GM18907 (cell line): ENCODE measurements around the gene RIMKLB.
"Not testable (repeated sequence)": the region's sequence is repeated elsewhere in the genome, so short reads cannot be mapped to it uniquely, and the experiment has no call there.

ENCODE experiments used
- ATAC-seq: cut with Tn5 transposase; IDR thresholded peaks from one replicate; pipeline ENCODE4 v1.9.1; 2021; ENCODE audit warnings: mild to moderate bottlenecking, moderate library complexity; ENCODE audit not compliant: unreplicated experiment

RIMKLB gene

DNA sequence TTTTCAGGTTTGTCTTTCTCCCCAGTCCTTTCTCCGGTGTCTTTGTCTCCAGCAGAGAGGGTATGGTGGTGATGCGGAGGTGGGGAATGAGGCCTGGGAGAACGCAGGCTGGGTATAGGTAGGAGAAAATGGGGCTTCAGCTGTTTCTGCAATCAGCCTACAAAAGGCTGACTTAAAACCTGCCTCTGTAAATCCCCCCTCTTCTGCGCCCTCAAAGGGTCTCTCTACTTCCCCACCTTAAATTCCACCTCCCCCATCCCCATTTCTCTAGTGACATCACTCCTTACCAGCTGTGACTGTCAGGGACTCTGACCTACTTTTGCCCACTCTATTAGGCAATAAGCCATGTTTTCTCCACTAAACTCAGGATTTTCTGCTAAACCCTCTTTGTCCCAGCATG lies 8.1 kb upstream of the RIMKLB start:
- no peak for ATAC-seq

DNA sequence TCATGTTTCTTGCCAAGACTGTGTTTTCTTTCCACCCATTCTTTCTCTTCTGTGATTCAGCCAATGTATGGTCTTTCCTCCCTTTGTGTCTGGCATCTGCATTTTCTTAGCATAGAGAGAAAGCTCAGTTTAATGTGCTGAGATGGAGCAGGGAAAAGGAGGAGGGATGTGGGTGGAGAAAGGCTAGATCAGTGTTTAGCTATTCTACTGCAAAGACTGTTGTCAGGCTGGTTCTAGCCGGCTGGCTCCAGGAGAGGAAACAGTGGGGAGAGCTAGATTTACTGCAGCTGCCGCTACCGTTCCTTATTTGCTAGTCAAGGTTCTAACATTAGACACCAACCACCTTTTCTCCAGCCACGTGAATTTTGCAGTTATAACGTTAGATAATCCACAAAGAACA lies 5.2 kb upstream of the RIMKLB start:
- ATAC-seq: no peak

DNA sequence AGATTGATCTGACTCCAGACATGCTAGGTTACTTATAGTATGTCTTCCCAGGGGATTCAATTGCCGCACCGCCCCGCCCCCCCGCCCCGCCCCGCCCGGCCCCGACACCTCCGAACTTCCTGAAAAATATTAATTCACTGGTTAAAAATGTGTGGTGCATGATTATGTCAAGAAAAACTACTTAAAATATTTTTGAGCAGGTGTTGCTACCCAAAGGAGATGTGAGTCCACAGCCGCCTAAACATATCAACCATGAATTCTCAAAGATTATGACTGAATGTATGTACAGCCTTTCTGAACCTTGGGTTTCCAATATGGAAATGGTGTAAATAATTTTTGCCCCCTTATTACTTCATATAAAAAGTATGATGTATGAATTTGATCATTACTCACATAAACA lies 2.7 kb upstream of the RIMKLB start:
- no peak for ATAC-seq

DNA sequence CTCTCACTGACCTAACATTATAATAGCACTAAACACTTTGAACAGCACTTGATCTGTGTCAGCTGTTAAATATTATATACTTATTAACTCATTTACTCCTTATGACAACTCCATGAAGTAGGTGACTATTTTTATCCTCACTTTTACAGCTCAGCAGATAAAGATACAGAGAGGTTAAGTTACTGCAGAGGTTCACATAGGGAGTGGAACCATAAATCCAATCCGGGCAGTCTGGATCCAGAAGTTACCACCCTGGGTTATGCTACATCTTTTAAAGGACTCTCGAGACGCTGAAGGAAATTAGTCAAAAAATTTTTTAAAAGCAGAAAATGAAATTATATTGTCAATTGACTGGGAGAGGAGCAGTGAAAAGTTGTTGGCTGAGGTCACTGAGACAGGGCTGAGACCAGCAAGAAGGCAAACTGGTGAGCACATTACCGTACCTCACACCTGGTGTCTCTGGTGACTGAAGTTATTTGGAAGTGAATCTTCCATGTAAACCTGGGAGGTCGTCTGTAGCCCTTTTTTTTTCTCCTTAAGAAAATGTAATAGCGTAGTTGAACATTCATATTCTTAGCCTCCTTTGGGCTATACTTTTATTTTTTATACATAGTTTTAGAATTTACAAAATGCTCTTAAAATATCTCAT lies 1.2 kb upstream of the RIMKLB start:
- no peak for ATAC-seq

DNA sequence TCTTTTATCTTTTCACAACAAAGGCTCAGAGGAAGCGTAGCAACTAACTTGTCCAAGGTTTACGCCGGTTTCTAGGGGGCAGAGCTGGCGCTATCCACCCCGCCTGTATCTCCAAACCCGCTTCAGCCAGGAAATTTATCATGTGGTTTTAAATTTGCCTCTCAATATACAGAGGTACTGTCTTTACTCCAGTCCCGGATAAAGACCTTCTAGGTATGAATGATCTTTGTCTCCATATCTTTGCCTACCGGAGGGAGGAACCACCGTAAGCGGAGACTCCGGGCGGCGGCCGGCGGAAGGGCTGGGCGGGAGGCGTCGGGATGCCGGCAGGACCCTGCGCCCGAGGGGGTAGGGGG lies 693 bp upstream of the RIMKLB start:
- ATAC-seq: peak; percentile 31

DNA sequence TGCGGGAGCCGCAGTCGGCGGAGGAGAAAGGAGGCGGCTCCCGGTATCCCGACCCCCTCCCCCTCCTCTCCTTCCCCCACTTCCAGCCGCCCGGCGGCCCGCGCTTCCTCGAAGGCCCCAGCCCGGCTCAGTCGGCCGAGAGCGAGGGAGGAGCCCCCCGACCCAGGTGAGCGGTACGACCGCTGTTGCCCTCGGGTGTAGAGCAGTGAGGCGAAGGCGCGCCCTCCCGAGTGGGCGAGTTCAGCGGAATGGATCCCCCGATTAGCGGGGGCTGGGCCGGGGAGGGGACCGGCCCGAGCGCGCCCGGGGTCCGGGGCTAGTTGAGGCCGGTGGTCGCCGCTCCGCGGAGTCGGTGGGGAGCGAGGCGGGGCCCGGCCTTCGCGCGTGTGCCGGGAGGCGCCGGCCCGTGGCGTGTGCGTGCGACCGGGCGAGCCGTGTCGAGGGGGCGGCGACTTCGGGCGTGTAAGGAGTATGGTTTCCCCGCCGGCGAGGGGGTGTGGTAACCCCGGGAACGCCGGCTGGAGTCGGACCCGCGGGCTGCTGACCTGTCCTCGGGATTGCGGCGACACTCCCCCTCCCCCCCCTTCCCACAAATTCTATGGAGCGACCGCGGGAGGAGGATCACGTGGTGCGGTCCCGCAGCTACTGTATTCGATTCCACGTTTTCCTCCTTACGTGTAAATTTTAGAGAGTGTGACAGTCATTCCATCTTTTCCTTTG lies 501 bp downstream of the RIMKLB start:
- peak; percentile 45 for ATAC-seq

DNA sequence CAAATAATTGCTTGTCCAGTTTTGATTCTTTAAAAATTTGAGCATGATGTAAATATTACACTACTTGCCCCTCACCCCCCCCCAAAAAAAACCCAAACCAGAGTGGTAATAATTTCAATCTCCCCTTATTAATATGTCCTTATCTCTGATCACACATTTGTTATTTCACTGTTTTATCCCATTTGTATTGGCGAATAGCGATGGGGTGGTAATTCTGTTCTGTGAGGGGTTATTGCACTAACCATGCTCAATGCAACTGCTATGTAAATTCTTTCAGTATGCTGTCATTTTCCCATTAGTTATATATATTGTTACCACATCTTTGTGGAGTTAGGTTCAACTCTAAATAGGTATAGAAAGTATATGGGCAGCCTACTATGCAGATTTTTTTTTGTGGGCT lies 1.1 kb downstream of the RIMKLB start:
- ATAC-seq: no peak

DNA sequence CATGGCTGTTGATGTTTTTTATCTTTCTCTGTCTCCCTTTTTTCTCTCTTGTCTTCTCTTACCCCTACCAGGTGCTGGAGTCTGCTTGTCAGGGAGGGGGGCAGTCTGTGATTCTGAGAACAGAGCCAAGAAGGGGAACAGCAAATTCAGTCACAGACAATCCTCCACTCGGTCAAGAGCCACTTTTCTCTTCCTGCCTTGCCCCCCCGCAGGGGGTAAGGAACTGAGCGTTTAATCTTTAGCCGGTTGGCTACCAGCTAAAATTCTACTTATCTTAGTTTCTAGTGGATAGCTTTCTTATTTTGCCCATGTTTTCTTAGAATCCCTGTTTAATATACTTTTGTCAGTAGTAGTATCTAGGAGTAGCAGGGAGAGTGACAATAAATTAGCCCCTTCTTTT lies 1.9 kb downstream of the RIMKLB start:
- no peak for ATAC-seq

DNA sequence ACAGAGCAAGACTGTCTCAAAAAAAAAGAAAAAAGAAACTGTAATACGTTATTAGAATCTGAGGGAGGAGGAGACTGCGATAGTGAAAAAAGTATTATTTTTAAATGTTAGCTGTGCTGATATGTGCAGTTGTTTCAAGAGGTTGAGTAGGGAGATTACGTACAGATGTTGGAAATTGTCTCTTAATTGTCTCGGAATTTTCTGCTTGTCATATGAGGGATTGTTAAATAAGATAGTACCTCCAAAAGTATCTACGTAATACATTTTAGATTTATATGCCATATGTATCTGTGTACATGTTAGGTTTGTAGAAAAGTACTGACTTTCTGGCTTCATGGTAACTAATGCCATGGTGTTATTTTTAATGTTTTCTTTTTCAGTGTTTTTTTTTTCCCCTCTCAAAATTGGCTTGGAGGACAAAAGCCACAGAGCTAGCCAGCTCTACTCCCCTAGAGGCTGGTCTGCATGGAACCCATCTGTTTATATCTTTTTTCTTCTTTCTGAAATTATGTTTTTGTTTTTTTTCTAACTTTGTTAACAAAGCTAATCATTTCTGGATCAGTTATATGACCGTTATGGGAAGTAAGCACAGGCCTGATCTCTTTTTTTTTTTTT lies 3.4 kb downstream of the RIMKLB start:
- no peak for ATAC-seq

DNA sequence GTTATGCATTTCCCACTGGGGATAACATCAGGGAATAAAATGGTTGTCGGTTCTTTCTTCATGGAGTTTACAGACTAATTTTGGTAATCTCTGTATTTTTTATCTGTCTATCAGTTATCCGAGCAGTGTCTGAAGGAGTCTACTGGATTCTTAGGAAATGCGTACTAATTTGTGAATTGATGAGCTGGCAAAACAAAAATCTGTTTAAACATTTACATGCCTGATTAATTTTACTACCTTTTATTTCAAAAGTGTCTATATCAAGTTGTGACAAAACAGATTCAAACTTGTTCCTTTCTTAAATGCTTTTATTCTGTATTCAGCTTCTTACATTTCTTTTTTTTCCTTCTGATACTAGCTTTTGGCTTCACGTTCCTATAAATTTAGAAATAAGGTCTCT lies 4.4 kb downstream of the RIMKLB start:
- no peak for ATAC-seq

DNA sequence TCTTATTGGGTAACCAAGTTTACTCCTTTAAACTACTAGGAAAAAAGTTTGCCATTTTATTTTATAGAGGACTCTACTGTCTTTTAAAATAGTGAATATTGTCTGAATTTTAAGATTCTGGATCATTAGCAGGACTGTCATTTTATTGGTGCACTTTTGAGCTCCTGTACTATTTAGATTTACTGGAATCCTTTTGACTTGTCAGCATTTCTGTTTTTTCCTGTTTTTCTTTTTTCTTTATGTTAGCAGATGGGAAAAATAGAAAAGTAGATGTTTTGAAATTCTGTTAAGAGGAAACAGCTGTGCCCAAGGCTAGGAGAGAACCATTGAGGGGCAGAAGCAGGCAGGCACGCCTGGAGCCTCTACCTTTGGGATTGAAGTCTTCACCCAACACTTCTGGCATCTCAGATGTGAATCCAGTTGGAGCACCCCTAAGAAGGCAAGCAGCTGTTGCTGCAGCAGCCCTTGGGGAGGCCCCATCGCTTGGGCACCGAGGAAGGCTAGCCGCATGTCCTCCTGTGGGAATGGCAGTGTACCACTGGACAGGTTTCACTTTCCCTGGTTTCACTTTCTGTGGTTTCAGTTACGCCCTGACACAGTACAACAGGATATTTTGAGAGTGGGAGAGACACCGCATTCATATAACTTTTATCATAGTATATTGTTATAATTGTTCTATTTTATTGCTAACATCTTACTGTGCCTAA lies 11.5 kb downstream of the RIMKLB start:
- ATAC-seq: no peak

DNA sequence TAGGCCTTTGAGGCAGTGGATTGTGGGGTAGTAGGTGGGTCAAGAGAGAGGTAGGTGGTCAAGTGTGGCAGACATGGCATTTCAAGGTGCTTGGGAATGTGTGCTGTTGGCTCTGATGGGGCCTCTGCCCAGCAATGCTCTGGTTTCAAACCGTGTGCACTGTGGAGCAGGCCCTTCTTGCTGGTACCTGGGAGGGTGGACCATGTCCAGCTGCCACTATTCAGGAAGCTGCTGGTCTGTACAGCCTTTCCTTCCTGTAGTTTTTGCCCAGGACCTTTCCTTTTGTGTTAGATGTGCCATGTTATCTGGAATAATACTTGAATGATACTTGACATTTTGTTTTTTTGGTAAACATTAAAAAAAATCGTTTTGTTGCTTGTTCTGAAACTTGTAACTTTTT lies 14.8 kb downstream of the RIMKLB start:
- ATAC-seq: no peak

DNA sequence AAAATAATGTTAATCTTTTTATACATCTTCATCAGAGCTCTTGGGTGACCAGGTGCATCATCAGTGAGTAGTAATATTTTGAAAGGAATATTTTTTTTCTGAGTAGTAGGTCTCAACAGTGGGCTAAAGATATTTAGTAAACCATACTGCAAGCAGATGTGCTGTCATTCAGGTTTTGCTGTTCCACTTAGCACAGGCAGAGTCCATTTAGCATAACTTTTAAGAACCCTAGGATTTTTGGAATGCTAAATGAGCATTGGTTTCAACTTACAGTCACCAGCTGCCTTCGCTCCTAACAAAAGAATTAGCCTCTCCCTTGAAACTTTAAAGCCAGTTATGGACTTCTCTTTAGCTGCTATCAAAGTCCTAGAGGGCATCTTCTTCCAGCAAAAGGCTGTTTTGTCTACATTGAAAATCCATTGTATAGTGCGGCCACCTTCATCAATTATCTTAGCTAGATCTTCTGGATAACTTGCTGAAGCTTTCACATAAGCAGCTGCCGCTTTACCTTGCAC lies 24.6 kb downstream of the RIMKLB start:
- no peak for ATAC-seq

DNA sequence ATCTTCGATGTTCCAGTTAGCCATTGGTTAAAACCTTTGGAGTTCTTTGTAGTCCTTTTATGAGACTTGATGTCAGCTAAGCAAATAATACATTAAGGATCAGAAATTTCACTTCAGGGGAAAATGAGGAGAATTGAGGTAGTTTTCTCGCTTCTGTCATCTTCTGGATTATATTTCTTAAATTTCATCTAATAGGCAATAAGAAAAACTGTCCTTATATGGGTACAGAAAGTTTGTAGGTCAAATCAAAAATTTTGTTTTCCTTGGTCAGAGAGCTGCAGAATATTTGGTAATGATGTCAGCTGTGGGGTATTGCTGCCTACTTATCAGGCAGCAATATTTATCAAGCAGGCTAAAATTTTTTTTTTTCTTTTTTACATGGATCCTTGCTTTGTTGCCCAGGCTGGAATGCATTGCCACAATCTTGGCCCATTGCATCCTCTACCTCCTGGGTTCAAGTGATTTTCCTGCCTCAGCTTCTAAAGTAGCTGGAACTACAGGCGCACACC lies 37.1 kb downstream of the RIMKLB start:
- ATAC-seq: no peak

DNA sequence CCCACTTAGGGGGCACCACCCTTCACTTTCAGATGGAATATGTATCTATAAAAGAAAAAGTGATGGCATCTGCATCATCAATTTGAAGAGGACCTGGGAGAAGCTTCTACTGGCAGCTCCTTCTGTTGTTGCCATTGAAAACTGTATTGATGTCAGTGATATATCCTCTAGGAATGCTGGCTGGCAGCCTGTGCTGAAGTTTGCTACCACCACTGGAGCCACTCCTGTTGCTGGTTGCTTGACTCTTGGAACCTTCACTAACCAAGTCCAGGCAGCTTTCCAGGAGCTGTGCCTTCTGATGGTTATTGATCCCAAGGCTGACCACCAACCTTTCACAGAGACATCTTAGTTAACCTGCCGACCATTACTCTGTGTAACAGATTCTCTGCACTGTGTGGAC lies 44.7 kb downstream of the RIMKLB start:
- ATAC-seq: no peak

DNA sequence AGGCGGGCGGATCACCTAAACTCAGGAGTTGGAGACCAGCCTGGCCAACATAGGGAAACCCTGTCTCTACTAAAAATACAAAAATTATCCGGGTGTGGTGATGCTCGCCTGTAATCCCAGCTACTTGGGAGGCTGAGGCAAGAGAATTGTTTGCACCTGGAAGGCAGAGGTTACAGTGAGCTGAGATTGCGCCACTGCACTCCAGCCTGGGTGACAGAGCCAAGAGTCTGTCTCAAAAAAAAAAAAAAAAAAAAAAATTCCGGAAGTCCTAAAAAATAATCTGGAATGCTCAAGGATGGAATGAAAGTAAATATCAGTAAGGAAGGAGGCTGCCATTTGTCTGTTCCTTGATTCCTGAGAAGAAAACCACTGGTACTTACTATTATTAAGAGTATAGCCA lies 45.3 kb downstream of the RIMKLB start:
- ATAC-seq: not testable (repeated sequence)

DNA sequence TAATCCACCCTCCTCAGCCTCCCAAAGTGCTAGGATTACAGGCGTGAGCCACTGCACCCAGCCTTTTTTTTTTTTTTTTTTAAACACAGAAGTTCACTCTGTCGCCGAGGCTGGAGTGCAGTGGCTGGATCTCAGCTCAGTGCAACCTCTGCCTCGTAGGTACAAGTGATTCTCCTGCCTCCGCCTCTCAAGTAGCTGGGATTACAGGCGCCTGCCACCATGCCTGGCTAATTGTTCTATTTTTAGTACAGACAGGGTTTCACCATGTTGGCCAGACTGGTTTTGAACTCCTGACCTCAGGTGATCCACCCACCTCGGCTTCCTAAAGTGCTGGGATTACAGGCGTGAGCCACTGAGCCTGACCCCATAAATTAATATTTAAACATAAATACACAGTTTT lies 47.8 kb downstream of the RIMKLB start:
- not testable (repeated sequence) for ATAC-seq

DNA sequence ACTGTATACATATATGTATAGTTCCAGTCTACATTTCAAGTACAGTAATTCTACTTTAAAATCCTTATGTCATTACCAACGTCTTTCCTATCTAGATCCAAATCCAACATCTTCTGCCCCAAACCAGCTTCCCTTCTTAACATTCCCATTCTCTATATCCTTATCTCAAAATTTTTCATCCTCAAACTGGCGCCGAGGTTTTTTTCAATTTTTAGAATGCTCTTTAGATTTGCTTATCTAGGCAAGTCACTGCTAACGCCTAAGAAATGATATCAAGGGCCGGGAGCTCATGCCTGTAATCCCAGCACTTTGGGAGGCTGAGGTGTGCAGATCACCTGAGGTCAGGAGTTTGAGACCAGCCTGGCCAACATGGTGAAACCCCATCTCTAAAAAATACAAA lies 48.3 kb downstream of the RIMKLB start:
- no peak for ATAC-seq

DNA sequence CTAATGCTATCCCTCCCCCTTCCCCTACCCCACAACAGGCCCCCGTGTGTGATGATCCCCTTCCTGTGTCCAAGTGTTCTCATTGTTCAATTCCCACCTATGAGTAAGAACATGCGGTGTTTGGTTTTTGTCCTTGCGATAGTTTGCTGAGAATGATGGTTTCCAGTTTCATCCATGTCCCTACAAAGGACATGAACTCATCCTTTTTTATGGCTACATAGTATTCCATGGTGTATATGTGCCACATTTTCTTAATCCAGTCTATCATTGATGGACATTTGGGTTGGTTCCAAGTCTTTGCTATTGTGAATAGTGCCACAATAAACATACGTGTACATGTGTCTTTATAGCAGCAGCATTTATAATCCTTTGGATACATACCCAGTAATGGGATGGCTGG lies 62.3 kb downstream of the RIMKLB start:
- ATAC-seq: not testable (repeated sequence)

DNA sequence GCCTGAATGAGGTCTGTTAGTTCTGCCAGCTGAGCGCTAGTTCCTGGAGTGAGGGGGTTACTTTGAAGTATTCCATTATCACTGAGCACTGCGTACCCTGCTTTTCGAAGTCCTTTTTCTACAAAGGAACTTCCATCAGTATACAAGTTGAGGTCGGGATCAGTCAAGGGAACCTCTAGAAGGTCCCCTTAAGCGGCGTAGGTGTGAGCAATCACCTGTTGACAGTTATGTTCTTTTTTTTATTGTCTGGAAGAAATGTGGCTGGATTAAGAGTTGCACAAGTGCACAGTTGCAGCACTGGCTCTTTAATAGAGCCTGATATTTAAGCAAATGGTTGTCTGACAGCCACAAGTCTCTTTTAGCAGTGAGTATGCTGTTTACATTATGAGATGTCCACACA lies 64.9 kb downstream of the RIMKLB start:
- not testable (repeated sequence) for ATAC-seq

DNA sequence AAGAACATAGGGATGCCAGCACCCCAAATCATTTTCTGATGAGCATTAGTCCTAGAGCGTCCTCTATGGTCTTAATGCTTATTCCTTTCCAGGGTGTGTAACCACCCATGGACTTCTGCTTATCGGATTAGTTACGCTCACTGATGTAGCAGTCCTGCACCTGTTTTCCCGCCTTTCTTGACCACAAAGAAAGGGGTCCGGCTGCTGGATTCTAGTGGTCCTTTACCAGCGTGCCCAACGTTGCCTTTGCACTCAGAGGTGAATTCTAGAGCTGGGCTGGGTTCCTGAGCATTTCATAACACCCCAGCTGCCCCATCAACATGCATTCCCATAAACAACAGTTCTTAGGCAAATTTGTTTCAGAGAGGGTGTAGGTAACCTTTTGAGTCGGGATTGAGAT lies 68.3 kb downstream of the RIMKLB start:
- not testable (repeated sequence) for ATAC-seq
